ENCODE measurements around the gene MME. TPM values are rescaled to one million over a fixed set of nuclear protein-coding genes. Genes with fewer than 3 reads are reported as not detected.

MME gene
- total RNA-seq, result 13.9 and 14.5 TPM in 2 replicates
- long read RNA-seq, full-length matches to known transcripts, result 8 of 33 reads
- long read RNA-seq, partial matches to known transcripts, result 8 of 33 reads
- long read RNA-seq, other reads (novel, unspliced or antisense), result 17 of 33 reads

DNA sequence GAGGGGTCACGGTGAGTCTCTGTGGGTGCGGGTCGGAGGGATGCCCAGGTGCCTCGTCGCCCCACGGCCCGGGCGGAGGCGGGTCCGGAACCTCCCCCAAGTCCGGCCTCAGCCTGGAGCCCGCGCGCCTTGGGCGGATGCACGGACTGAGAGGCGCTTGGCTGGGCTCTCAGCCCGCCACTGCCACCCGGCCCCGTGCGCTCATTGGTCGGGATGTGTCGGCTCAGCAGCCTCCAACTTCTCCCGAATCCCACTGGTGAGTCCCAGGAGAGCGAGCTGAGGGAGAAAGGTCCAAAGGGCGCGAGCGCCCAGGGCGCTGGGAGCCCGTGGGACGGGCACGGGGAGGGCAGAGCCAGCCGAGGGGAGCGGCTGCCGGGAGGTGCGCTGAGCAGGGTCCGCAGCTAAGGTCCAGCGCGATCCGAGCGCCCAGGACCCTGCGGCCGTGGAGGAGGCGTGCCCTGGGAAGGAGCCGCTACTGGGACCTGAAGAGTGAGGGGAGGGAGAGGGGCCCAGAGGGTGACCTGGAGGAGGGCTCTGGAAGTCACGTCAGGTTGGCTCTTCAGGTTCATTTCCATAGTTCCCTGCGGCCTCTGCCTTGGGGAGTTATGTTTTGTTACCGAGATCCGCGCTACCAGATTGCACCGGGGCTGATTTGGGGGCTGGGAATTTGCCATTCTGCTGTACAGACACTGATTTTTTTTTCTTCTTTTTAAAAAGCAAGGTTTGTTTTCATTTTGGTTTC lies at the start of gene MME:
Gene MME, plus strand, starts transcription at position 574 of the 742 bp plus-strand sequence. CDS start 3,849 bp downstream, outside the sequence.
- TF ChIP-seq, protein P1, sequence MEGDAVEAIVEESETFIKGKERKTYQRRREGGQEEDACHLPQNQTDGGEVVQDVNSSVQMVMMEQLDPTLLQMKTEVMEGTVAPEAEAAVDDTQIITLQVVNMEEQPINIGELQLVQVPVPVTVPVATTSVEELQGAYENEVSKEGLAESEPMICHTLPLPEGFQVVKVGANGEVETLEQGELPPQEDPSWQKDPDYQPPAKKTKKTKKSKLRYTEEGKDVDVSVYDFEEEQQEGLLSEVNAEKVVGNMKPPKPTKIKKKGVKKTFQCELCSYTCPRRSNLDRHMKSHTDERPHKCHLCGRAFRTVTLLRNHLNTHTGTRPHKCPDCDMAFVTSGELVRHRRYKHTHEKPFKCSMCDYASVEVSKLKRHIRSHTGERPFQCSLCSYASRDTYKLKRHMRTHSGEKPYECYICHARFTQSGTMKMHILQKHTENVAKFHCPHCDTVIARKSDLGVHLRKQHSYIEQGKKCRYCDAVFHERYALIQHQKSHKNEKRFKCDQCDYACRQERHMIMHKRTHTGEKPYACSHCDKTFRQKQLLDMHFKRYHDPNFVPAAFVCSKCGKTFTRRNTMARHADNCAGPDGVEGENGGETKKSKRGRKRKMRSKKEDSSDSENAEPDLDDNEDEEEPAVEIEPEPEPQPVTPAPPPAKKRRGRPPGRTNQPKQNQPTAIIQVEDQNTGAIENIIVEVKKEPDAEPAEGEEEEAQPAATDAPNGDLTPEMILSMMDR (IDR thresholded peaks at IDR 0.05), result no peak
- Mint-ChIP-seq H3K36me3 (ENCODE audit: unreplicated experiment) (peaks cover 3% of the 10 kb centered on the region), H3K4me3 (ENCODE audit: unreplicated experiment) (peak within 1 kb of the TSS; percentile 86), H3K4me1 (ENCODE audit: unreplicated experiment) (peaks cover 16% of the 10 kb centered on the region), H3K9me3 (ENCODE audit: unreplicated experiment) (peaks cover 8% of the 10 kb centered on the region), H3K27ac (ENCODE audit: unreplicated experiment) (peak within 1 kb of the TSS; percentile 43), H3K27me3 (ENCODE audit: unreplicated experiment) (no peaks in the 10 kb centered on the region)
- peak; percentile 83 for DNase-seq (ENCODE audit: extremely low spot score, unreplicated experiment)

DNA sequence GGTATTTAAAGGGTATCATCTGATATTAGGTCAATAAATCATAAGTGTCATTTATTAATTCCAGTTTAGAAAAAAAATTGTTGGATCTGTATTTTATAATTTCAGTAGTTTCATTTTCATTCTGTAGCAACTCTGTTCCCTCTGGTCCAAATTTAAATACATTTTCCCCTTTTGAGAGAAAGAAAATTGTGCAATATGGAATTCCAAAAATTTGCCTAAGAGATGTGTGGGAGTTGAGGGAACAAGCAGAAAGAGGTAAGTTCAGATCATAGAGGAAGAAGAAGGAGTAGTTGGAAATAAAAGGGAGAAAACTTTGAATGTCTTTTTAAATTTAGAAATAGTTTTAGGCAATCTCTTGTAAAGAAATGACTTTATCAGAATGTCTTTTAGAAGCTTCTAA lies 48.9 kb upstream of the MME start:
- peaks cover 3% of the 10 kb centered on the region for H3K36me3 Mint-ChIP-seq (ENCODE audit: unreplicated experiment)
- no peak for DNase-seq (ENCODE audit: extremely low spot score, unreplicated experiment)
- peaks cover 43% of the 10 kb centered on the region for H3K4me1 Mint-ChIP-seq (ENCODE audit: unreplicated experiment)
- H3K4me3 Mint-ChIP-seq (ENCODE audit: unreplicated experiment), result no peak overlapping the region
- H3K27ac Mint-ChIP-seq (ENCODE audit: unreplicated experiment), result peak overlapping the region; percentile 47
- H3K27me3 Mint-ChIP-seq (ENCODE audit: unreplicated experiment), result no peaks in the 10 kb centered on the region
- H3K9me3 Mint-ChIP-seq (ENCODE audit: unreplicated experiment), result no peaks in the 10 kb centered on the region
- TF ChIP-seq, protein P1 (IDR thresholded peaks at IDR 0.05), result no peak

DNA sequence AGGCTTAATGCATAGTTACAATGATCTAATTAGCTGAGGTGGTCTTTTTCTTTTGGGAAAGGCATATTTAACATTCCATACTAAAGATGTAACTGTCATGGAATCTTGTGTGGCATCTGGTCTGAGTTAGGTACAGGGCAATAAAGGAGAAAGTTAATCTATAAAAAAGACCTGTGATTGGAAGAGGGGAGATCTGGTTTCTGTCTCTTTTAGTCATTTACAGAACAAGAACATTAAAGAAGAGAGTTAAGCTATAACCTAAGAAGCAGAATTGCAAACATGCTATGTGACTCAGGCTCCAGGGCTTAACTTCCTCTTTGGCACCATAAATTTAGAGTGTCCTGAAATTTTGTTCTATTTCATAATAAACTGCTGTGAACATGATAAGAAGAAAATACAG lies 47.2 kb upstream of the MME start:
- no peak overlapping the region for H3K4me3 Mint-ChIP-seq (ENCODE audit: unreplicated experiment)
- peaks cover 3% of the 10 kb centered on the region for H3K36me3 Mint-ChIP-seq (ENCODE audit: unreplicated experiment)
- H3K9me3 Mint-ChIP-seq (ENCODE audit: unreplicated experiment), result no peaks in the 10 kb centered on the region
- no peak for DNase-seq (ENCODE audit: extremely low spot score, unreplicated experiment)
- H3K4me1 Mint-ChIP-seq (ENCODE audit: unreplicated experiment), result peaks cover 38% of the 10 kb centered on the region
- no peaks in the 10 kb centered on the region for H3K27me3 Mint-ChIP-seq (ENCODE audit: unreplicated experiment)
- TF ChIP-seq, protein P1 (IDR thresholded peaks at IDR 0.05), result no peak
- peak overlapping the region; percentile 71 for H3K27ac Mint-ChIP-seq (ENCODE audit: unreplicated experiment)

DNA sequence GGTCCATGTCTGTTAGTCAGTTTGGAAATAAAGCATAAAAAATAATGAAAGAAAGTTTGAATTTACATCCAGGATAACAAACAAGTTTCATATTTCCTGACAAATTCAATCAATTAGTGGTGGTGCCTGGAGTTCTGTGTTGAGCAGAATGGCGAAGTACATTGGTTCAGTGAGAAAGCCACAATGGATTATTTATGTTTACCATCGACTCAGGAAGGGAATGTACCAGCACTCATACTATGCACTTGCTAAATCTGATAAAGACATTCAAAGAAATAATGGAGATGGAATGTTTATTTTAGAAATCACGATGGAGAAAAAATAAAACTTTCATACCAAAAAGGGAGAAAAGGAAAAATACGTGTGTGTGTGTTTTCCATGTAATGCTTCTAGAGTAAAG lies 45.3 kb upstream of the MME start:
- no peaks in the 10 kb centered on the region for H3K36me3 Mint-ChIP-seq (ENCODE audit: unreplicated experiment)

DNA sequence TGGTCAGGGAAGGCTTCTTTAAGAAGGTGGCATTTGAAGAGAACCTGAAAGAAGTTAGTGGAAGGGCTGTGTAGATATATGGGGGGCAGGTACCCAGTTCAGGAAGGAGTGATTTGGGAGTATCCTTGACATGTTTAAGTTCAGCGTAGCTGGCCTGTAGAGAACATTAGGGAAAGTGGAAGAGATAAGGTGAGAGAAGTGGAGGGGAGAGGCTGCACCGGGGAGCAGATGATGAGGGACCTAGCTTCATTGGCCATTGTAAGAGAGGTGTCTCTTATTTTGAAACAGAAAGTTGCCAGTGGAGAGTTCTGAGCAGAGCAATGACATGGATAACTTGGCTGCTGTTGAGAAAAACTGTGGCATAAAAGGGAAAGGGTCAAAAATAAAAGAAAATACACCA lies 44.6 kb upstream of the MME start:
- peaks cover 36% of the 10 kb centered on the region for H3K4me1 Mint-ChIP-seq (ENCODE audit: unreplicated experiment)
- H3K4me3 Mint-ChIP-seq (ENCODE audit: unreplicated experiment), result no peak overlapping the region
- TF ChIP-seq, protein P1 (IDR thresholded peaks at IDR 0.05), result no peak
- H3K27ac Mint-ChIP-seq (ENCODE audit: unreplicated experiment), result no peak overlapping the region
- DNase-seq (ENCODE audit: extremely low spot score, unreplicated experiment), result no peak
- H3K36me3 Mint-ChIP-seq (ENCODE audit: unreplicated experiment), result no peaks in the 10 kb centered on the region
- H3K9me3 Mint-ChIP-seq (ENCODE audit: unreplicated experiment), result no peaks in the 10 kb centered on the region
- no peaks in the 10 kb centered on the region for H3K27me3 Mint-ChIP-seq (ENCODE audit: unreplicated experiment)

More for the DNA sequence above, 45.3 kb upstream of the MME start:
- DNase-seq (ENCODE audit: extremely low spot score, unreplicated experiment), result no peak
- H3K4me1 Mint-ChIP-seq (ENCODE audit: unreplicated experiment), result peaks cover 38% of the 10 kb centered on the region
- H3K9me3 Mint-ChIP-seq (ENCODE audit: unreplicated experiment), result no peaks in the 10 kb centered on the region
- TF ChIP-seq, protein P1 (IDR thresholded peaks at IDR 0.05), result no peak
- no peak overlapping the region for H3K4me3 Mint-ChIP-seq (ENCODE audit: unreplicated experiment)
- H3K27me3 Mint-ChIP-seq (ENCODE audit: unreplicated experiment), result no peaks in the 10 kb centered on the region
- H3K27ac Mint-ChIP-seq (ENCODE audit: unreplicated experiment), result no peak overlapping the region
